ENCODE results near the gene PLCG2.

The PLCG2 gene

DNA sequence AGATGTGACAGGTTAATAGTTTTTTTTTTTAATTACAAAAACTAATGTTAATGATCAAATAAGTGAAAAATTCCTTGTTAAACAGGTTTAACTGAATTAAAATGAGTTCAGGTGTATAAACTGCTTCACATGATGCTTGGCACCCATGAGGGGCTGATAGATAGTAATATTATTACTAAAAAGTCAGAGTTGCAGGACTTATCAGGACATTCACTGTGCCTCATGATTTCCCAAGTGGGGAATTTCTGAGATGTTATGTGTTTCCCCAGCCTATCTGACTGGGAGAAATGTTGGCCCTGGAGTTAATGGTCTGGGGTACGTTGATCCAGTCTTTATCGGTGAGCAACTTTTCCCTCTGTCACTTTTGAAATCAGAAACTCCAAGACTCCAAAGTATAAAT, 102.1 kb downstream of the PLCG2 start:
- no peak for FAIRE-seq

- no peak for FAIRE-seq
Measured at GRCh38 chr16:81882559-81882958, 103.5 kb downstream of the PLCG2 start.

DNA sequence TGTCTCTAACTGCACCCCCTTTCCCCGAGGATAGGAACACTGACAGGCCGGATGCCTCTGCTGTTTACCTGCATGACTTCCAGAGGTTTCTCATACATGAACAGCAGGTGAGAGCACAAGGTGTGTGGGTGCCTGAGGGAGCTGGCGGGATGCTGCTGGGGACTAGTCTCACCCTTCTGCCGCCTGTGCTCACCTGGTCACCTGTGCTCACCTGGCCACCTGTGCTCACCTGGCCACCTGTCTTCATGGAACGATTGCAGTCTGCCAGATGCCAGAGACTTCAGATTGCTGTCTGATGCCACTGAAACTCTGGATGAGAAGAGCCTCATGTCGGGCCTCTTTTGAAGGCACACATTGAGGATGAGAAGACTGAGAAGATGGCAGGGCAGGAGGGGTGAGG, 104.1 kb downstream of the PLCG2 start:
- FAIRE-seq, result no peak

DNA sequence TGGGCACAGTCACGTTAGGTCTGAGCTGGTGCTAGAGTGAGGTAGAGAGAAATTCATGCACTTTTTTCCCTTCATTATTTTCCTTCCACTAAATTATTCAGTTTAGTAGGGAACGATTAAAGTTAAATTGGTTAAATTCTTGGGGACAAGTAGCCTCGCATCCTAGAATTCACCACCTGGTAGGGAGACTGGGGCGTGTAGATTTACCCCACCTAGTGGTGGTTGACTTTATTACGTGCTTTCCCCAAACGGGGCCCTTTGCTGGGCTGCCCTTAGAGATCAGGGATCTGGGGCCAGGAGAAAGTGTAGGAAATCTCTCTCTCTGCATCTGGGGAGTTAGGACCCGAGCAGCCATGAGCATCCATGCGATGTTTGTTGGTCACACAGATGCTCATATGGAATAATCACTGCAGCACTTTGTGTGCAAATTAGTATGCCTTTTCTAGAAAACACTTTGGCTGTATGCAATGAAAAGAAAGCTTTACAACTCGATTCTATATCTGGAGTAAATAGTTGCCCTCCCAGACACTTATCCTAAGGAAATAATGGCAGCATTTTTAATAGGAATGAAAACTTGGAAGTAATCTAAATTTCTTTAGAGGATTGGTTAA, 107.0 kb downstream of the PLCG2 start:
- FAIRE-seq, result no peak

GRCh38 chr16:81888520-81889394, 109.7 kb downstream of the PLCG2 start:
- no peak for FAIRE-seq

DNA sequence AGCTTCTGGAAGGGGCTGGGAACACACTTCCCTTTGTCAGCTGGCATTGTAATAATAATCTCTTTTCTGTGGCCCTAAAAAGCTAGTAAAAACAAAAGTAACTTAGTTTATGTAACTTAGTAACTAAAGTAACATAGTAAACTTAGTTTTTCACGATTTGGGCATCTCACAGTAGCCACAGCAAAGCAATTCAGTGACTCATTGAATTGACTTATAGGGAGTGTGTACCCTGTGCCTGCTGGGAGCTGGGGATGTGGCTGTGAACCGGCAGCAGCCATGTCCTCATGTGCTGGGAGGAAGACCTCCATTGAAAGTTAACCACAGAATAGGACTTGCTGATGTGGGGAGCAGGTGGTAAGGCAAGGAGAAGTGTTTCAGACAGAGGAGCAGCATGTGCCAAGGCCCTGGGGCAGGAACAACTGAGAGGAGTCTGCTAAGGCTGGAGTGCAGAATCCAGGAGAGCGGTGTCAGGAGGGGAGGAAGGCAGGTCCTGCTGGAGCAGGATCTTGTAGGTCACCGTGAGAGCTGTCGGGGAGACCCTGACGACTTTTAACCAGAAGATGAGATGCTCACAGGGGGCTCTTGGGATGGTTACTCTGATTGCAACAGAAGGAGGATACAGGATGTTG, 112.8 kb downstream of the PLCG2 start:
- no peak for FAIRE-seq

- no peak for FAIRE-seq
Measured at GRCh38 chr16:81894592-81894991, 115.5 kb downstream of the PLCG2 start.

DNA sequence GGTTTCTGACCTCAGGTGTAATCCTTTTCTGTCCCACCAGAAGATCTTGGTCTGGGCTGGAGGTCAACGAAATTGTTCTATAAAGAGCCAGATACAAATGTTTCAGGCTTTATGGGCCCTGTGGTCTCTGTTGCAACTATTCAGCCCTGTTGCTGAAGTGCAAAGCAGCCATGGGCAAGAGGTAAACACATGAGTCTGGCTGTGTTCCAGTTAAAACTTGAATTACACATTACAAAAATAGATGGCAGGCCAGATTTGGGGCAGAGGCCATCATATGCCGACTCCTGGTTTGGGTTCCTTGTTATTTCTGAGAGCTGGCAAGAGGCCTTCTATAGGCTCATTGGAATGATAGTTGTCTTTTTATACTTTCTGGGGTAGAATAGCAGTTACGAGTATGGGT, 117.8 kb downstream of the PLCG2 start:
- FAIRE-seq, result no peak

- no peak for FAIRE-seq
Measured at GRCh38 chr16:81899601-81900000, 120.5 kb downstream of the PLCG2 start.

DNA sequence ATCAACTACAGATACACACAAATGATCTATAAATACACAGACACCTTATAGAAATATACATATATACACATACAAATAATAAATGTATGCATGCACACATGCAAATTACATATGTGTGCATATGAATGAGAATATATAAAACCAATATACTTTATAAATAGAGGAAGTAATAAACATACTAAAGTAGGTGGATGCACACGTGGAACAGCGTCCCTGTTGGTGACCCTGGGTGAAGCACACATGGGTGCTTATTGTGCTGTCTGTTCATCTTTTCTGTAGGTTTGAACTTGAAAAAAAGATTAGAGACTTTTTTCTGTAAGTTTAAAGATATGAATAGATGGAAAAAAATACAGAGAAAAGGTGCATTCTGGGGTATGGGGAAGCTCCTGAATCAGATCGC, 120.9 kb downstream of the PLCG2 start:
- no peak for FAIRE-seq

DNA sequence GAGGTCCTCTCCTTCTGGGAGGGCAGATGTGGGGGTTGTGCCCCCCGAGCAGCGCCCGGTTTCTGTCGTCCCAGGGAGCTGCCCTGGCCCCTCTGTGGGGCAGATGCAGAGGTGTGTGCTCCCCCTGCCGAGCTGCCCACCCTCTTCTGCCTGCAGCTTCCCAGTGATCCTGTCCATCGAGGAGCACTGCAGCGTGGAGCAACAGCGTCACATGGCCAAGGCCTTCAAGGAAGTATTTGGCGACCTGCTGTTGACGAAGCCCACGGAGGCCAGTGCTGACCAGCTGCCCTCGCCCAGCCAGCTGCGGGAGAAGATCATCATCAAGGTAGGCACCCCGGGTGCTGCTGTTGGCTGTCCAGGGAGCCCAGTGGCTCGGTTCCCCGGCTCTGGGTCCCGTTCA, 121.4 kb downstream of the PLCG2 start:
- FAIRE-seq, result no peak

DNA sequence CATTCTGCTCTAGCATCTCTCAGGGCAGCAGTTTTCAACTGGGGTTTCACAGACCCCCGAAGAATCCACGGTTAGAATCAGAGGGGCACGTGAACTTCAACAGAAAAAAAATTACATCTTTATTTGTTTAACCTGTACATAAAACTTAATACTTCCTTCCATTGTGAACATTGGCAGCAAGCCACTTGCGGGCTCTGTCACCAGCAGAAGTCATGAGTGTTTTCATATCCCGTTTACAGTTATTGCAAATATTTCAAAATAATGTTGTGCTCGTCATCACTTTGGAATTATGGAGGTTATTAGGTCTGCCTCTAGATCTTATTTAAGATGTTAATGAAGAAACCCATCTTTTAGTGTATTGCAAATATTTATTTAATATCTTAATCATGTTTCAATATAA, 122.4 kb downstream of the PLCG2 start:
- no peak for FAIRE-seq

DNA sequence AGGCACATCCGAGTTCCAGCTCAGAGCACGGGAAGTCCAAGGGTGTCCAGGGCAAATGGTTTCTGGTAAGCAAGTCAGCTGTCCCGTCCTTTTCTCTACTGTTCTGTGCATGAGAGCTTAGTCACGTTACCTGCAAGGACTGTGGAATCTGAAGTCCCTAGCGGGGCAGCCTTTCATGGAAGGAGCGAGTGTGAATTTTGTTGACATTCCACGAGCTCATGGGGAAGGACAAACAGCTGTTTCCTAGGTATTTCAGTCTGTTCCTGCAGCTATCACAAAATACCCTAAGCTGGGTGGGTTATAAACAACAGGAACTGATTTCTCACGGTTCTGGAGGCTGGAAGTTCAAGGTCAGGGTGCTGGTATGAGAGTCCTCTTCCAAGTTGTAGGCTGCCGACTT, 122.9 kb downstream of the PLCG2 start:
- no peak for FAIRE-seq

DNA sequence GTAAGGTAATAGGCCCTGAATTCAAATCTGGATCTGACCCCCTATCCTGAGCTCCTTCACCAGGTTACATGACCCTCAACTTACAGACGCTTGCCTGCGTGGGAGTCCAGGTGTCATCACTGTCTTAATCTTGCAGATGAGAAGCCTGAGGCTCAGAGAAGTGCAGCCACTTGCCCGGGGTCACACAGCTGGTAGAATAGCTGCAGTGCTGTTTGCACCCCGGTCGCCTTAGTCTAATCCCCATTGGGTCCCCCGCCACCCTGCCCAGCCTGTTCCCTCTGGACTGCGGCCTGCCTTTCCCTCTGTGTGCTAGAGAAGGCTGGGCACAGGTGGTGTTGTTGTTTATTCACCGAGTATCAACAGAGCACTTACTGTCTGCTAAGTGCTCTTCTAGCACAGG, 125.2 kb downstream of the PLCG2 start:
- no peak for FAIRE-seq

DNA sequence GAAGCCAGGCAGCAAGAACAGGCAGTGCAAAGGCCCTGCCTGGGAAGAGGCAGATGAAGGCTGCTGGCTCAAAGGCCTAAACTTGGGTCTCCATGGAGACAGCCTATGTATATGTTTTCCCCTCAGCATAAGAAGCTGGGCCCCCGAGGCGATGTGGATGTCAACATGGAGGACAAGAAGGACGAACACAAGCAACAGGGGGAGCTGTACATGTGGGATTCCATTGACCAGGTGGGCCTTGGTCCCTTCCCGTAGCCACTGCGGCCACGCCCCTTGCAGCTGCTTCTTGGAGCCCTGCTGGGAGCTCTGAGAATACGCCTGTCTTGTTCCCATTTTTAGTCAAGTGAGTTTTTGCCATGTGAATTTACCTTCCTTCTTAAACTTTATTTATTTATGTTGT, 126.2 kb downstream of the PLCG2 start:
- no peak for FAIRE-seq

DNA sequence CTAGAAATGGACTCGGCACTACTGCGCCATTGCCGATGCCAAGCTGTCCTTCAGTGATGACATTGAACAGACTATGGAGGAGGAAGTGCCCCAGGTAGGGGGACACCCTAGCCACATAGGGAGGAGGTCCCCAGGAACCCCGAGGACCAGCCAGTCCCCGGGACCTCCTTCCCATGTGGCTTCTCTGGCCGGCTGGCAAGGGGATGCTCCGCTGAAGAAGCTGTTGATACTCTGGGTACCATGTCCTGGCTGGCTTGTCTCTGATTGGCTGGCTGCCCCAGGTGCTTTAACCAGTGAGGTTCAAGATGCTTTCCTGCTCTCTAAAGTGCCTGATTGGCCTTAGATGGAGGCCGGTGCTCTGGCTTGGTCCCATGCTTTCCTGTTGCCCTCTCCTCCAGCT, 128.6 kb downstream of the PLCG2 start:
- no peak for FAIRE-seq

GRCh38 chr16:81908466-81909262, 129.6 kb downstream of the PLCG2 start:
- no peak for FAIRE-seq

DNA sequence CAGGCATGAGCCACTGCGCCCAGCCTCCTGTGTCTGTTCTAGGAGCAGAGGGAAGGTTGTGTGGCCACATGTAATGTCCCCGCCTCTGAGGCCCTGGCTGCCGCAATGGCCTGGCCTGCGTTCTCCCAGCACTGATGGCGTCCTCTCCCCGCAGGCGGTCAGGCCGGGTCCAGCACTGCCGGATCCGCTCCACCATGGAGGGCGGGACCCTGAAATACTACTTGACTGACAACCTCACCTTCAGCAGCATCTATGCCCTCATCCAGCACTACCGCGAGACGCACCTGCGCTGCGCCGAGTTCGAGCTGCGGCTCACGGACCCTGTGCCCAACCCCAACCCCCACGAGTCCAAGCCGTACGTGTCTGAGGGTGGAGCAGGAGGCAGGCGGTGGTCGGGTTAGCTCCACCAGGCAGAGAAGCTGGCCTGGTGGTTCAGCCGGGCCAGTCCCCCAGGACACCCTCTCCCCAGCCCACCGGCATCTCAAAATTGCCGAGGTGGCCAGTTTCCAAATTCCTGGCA, 131.3 kb downstream of the PLCG2 start:
- no peak for FAIRE-seq

DNA sequence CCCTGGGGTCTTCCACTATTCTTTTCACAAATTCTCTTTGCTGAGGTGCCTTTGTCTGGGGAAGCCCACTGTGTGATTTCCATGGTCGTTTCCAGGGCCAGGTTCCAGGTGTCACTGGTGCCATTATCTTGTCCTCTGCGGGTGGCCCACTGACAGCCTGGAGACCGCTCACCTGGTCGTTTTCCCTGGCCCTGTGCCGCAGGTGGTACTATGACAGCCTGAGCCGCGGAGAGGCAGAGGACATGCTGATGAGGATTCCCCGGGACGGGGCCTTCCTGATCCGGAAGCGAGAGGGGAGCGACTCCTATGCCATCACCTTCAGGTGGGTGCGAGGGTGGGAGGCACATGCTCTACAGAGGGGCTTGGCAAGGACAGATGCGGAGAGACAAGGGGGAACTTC, 133.3 kb downstream of the PLCG2 start:
- FAIRE-seq, result no peak

- FAIRE-seq, result no peak
Measured at GRCh38 chr16:81913222-81913621, 134.1 kb downstream of the PLCG2 start.

- no peak for FAIRE-seq
Measured at GRCh38 chr16:81917375-81917774, 138.3 kb downstream of the PLCG2 start.

DNA sequence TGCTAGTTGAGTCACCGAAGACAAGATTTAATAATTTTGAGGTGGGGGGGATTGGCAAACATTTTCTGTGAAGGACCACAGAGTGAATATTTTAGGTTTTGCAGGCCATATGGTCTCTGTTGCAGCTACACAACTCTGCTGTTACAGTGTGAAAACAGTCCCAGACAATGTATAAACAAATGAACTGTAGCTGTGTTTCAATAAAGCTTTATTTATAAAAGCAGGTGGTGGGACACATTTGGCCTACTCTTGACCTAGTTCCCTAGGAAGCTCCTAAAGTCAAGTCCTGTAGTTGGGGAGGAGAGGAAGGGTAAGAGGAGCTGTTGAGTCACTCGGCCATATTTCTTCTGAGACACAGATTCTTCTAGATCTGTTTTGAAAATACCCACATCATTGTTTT, 139.8 kb downstream of the PLCG2 start:
- no peak for FAIRE-seq

DNA sequence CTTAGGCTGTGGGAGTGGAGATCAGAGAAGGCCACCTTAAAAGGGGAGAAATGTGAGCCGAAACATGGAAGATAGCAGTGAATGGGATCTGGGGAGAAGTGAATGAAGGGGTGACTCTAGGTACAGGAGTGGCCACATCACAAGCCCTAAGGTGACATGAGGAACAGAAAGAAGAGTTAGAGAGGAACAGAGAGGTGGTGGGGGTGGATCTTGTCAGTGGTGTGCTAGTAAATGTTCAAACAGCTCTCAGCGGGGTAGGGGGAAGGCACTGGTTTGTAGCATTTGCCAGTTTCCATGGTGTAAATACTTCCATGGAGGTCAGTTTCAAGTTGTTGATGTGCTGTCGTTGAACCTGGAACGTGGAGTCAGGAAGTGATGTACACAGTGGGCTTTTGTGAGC, 141.4 kb downstream of the PLCG2 start:
- FAIRE-seq, result no peak

All from G401.6 (cell line).